Measurements from ENCODE around the gene KREMEN1. TPM values are rescaled to one million over a fixed set of nuclear protein-coding genes. Genes with fewer than 3 reads are reported as not detected.
A peak's percentile ranks its signal among the peaks of the same experiment; 100 is the strongest.

The KREMEN1 gene
- total and polyA plus RNA-seq, 4 donors, result 1.2 to 22.6 (median 3.8) TPM

DNA sequence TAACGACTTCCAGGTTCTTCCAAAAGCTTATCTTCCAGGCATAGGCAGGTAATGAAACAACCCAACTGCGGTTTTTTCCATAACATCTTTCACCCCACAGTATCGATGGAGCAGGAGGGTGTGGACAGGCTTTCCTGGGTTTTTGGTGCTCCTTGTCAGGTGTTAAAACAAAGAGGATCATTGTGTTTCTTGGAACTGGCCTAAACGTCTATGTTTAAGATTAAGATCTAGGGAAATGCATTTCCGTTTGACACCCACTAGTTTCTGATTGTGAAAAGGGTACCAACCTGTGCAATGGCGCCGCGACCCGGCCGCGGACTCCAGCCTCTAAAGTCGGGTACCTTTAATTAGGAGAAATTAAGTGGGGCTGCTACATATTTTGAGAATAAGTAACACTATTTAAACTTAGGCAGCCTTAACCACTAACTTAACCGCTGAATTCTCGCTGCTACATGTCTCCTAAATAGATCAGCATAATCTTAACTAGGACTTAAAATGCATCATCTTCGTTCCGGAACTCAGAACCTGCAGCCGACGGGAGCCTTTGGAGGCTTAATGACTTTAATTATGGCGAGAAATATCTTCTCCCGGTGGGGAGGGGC lies 42.7 kb upstream of the KREMEN1 start (continued):
- TF ChIP-seq, protein P1, sequence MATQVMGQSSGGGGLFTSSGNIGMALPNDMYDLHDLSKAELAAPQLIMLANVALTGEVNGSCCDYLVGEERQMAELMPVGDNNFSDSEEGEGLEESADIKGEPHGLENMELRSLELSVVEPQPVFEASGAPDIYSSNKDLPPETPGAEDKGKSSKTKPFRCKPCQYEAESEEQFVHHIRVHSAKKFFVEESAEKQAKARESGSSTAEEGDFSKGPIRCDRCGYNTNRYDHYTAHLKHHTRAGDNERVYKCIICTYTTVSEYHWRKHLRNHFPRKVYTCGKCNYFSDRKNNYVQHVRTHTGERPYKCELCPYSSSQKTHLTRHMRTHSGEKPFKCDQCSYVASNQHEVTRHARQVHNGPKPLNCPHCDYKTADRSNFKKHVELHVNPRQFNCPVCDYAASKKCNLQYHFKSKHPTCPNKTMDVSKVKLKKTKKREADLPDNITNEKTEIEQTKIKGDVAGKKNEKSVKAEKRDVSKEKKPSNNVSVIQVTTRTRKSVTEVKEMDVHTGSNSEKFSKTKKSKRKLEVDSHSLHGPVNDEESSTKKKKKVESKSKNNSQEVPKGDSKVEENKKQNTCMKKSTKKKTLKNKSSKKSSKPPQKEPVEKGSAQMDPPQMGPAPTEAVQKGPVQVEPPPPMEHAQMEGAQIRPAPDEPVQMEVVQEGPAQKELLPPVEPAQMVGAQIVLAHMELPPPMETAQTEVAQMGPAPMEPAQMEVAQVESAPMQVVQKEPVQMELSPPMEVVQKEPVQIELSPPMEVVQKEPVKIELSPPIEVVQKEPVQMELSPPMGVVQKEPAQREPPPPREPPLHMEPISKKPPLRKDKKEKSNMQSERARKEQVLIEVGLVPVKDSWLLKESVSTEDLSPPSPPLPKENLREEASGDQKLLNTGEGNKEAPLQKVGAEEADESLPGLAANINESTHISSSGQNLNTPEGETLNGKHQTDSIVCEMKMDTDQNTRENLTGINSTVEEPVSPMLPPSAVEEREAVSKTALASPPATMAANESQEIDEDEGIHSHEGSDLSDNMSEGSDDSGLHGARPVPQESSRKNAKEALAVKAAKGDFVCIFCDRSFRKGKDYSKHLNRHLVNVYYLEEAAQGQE (IDR thresholded peaks at IDR 0.05), result no peak

DNA sequence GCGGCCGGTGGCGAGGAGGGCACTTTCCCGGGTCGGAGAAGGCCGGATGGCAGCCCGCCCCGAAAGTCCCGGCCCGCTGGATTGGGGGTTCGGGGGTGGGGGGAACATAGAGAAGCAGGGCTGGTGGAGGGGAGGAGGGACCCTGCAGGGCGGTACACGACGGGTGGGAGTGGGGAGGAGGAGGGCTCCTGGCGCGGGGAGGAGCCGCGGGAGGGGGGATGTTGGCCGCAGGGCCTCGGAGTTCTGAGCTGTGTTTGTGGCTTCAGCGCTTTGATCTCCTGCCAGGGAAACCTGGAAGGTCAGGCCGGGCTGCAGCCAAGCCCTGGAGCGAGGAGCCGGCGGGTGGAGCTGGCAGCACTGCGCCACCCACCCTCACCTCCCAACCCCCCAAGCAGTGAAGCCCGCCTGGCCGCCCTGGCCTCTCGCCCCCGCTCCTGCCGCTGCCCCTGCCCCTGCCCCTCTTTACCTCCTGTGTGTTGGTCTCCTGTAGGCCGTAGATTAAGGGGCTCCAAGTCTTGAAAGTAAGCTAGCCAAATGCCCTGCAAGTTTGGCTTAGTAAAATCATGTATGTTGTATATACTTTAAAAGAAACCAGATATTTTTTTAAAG lies 42.1 kb upstream of the KREMEN1 start:
- 5% methylated on average over 32 of the region's 32 CpGs for WGBS

DNA sequence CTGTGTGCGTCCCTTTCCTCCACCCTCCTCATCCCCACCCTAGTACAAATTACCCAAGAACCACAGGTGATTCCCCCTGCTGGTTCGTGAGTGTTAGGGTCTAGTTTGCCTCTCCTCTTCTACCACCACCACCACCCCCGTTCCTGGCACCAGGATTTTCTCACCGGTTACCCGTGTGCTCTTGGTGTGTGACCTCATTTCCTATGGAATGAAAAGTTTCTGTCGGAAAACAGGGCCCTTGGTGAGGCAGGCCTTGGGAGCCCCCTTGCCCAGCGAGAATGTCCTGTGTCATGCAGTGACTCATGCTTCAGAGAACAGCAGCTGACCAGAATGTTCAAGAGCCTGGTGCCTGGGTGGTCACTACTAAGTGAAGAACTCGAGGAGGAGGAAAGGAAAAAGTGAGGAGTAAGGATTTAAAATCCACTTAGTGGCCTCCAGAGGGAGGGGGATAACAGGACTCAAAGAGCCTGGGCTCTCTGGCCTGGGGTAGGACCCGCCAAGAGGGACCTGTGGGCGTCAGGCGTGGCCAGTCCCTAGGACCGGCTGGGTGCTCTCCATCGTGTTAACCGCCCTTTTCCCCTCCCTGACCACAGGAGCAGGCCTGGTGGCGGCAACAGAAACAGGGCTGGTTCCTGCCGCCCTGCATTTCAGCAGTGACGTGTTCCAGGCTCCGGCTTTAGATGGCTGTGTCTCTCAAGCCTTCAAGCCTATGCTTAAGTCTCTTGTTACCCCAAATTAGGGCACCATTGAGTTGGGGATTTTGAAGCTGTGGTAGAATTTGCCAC lies 41.4 kb upstream of the KREMEN1 start:
- TF ChIP-seq YY1 (IDR thresholded peaks at IDR 0.05), result no peak
- TF ChIP-seq, protein P2, sequence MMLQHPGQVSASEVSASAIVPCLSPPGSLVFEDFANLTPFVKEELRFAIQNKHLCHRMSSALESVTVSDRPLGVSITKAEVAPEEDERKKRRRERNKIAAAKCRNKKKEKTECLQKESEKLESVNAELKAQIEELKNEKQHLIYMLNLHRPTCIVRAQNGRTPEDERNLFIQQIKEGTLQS (IDR thresholded peaks at IDR 0.05), result peak; percentile 25
- TF ChIP-seq JUND (IDR thresholded peaks at IDR 0.05), result peak; percentile 51 to 76
- TF ChIP-seq NR2F2 (IDR thresholded peaks at IDR 0.05), result no peak
- 25% methylated on average over 18 of the region's 18 CpGs for WGBS
- Histone ChIP-seq H3K9me3 (ENCODE audit: control insufficient read depth in 4 of 4, low read length in 3 of 4) (no peaks in the 10 kb centered on the region), H3K27me3 (ENCODE audit: control insufficient read depth in 4 of 4, insufficient read depth in 4 of 4, low read length in 3 of 4) (no peaks in the 10 kb centered on the region), H3K9ac (ENCODE audit: low read depth in 1 of 2, low read length in 2 of 2) (peak overlapping the region; percentile 70 to 83), H3K4me1 (ENCODE audit: control insufficient read depth in 4 of 4, insufficient read depth in 4 of 4, low read length in 3 of 4) (peaks cover 15 to 47% (median 29%) of the 10 kb centered on the region in 4 donors), H3K4me3 (ENCODE audit: low read depth in 1 of 3, low read length in 3 of 3) (peak overlapping the region in 2 of 3 donors; percentile 21 to 31), H3K27ac (ENCODE audit: low read depth in 1 of 2, low read length in 2 of 2) (peak overlapping the region; percentile 92 to 97), H3K36me3 (ENCODE audit: control insufficient read depth in 4 of 4, insufficient read depth in 3 of 4, low read depth in 1 of 4, low read length in 3 of 4) (no peaks in the 10 kb centered on the region)
- no peak for DNase-seq (ENCODE audit: low spot score)

More for the DNA sequence above, 42.1 kb upstream of the KREMEN1 start:
- Histone ChIP-seq H3K36me3 (ENCODE audit: control insufficient read depth in 4 of 4, insufficient read depth in 3 of 4, low read depth in 1 of 4, low read length in 3 of 4) (no peaks in the 10 kb centered on the region), H3K4me1 (ENCODE audit: control insufficient read depth in 4 of 4, insufficient read depth in 4 of 4, low read length in 3 of 4) (peaks cover 15 to 47% (median 29%) of the 10 kb centered on the region in 4 donors), H3K9me3 (ENCODE audit: control insufficient read depth in 4 of 4, low read length in 3 of 4) (no peaks in the 10 kb centered on the region), H3K4me3 (ENCODE audit: low read depth in 1 of 3, low read length in 3 of 3) (peak overlapping the region; percentile 20 to 64 (median 46)), H3K27ac (ENCODE audit: low read depth in 1 of 2, low read length in 2 of 2) (peak overlapping the region; percentile 92 to 97), H3K27me3 (ENCODE audit: control insufficient read depth in 4 of 4, insufficient read depth in 4 of 4, low read length in 3 of 4) (no peaks in the 10 kb centered on the region), H3K9ac (ENCODE audit: low read depth in 1 of 2, low read length in 2 of 2) (peak overlapping the region; percentile 70 to 83)
- TF ChIP-seq, protein P3, sequence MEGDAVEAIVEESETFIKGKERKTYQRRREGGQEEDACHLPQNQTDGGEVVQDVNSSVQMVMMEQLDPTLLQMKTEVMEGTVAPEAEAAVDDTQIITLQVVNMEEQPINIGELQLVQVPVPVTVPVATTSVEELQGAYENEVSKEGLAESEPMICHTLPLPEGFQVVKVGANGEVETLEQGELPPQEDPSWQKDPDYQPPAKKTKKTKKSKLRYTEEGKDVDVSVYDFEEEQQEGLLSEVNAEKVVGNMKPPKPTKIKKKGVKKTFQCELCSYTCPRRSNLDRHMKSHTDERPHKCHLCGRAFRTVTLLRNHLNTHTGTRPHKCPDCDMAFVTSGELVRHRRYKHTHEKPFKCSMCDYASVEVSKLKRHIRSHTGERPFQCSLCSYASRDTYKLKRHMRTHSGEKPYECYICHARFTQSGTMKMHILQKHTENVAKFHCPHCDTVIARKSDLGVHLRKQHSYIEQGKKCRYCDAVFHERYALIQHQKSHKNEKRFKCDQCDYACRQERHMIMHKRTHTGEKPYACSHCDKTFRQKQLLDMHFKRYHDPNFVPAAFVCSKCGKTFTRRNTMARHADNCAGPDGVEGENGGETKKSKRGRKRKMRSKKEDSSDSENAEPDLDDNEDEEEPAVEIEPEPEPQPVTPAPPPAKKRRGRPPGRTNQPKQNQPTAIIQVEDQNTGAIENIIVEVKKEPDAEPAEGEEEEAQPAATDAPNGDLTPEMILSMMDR (IDR thresholded peaks at IDR 0.05; ENCODE audit: low read depth, low read length, missing input control), result no peak
- TF ChIP-seq NR2F2 (IDR thresholded peaks at IDR 0.05) (peak; percentile 49), HNF4A (conservative IDR thresholded peaks at IDR 0.05) (peak; percentile 29 to 46), RAD21 (IDR thresholded peaks at IDR 0.05) (peak in 1 of 2 donors; percentile 41), HNF4G (IDR thresholded peaks at IDR 0.05) (no peak), RXRA (IDR thresholded peaks at IDR 0.05) (peak; percentile 65), SP1 (IDR thresholded peaks at IDR 0.05) (peak; percentile 40)
- peak; percentile 76 for DNase-seq (ENCODE audit: low spot score)

All from liver (tissue), 9 donors.